Suprapubic skin (tissue), 4 donors: ENCODE measurements around the gene TSPAN19. TPM values are rescaled to one million over a fixed set of nuclear protein-coding genes. Genes with fewer than 3 reads are reported as not detected.

Experiments used
- DNase-seq, 2 donors: peaks; one replicate each; pipeline ENCODE4 v3.0.0-alpha.2; 2019; ENCODE audit warnings: low spot score in 2 of 2
- H3K27ac ChIP-seq: fragments of 200-600 bp; sonication (generic); one replicate; pipeline ENCODE4 v1.5.1; 2019
- H3K27me3 ChIP-seq: fragments of 200-600 bp; sonication (generic); one replicate; pipeline ENCODE4 v1.5.1; 2019
- H3K36me3 ChIP-seq: fragments of 200-600 bp; sonication (generic); one replicate; pipeline ENCODE4 v1.5.1; 2019
- H3K4me1 ChIP-seq: fragments of 200-600 bp; sonication (generic); one replicate; pipeline ENCODE4 v1.5.1; 2019
- H3K4me3 ChIP-seq: fragments of 200-600 bp; sonication (generic); one replicate; pipeline ENCODE4 v1.5.1; 2019; ENCODE audit warnings: mild to moderate bottlenecking
- H3K9me3 ChIP-seq: fragments of 200-600 bp; sonication (generic); one replicate; pipeline ENCODE4 v1.5.1; 2019
- EP300 ChIP-seq: sonication (generic); formaldehyde crosslinking; IDR thresholded peaks from one replicate; pipeline ENCODE4 v1.6.1; 2017; ENCODE audit warnings: antibody characterized with exemption
- POLR2A ChIP-seq, 2 donors: fragments of 450-650 bp; IDR thresholded peaks; one replicate each; pipeline ENCODE4 v1.6.1; 2017; ENCODE audit warnings: antibody characterized with exemption in 2 of 2, mild to moderate bottlenecking in 2 of 2, moderate library complexity in 2 of 2
- POLR2AphosphoS5 ChIP-seq, 3 donors: sonication (generic); formaldehyde crosslinking; IDR thresholded peaks; one replicate each; pipeline ENCODE4 v1.6.1; 2017; ENCODE audit warnings: antibody characterized with exemption in 3 of 3
- WGBS: methylation state at CpG from one replicate; pipeline ENCODE4 v1.1.5; 2018; 5-methylcytosine and 5-hydroxymethylcytosine counted together
- total RNA-seq, 4 donors: library from RNA; depleted of rRNA; stranded (reverse); fragments of >200 nt; gene quantifications; one replicate each; pipeline ENCODE4 v1.1.0, GENCODE V29; 2016
- TF ChIP-seq, protein P1 (sequence below), 2 donors: fragments of 200-600 bp in 1 of 2; fragments of 450-650 bp in 1 of 2; sonication (generic) in 1 of 2; IDR thresholded peaks; one replicate each; pipeline ENCODE4 v1.5.1; 2016 to 2019; ENCODE audit warnings: antibody characterized with exemption in 2 of 2, mild to moderate bottlenecking in 1 of 2, moderate library complexity in 1 of 2

Gene TSPAN19
- total RNA-seq, 4 donors from 2014 or later = not detected

DNA sequence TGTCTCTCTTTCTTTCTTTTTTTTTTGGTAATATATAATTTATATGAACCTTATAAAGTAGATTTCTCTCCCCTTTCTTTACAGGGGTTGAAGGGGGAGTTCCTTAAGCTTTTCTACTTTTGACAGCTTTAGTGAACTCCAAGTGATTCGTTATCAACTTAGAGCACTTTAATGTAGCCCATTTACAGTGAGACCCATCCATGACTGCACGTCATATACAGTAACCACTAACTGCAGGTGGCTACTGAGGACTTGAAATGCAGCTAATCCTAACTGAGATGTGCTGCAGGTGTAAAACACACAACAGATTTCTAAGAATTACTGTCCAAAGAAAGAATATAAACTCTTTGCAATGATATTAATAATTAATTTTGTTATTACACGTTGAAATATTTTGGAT lies 656 bp upstream of the TSPAN19 start:
- Histone ChIP-seq H3K4me1 (no peaks in the 10 kb centered on the region), H3K9me3 (no peaks in the 10 kb centered on the region), H3K27me3 (peaks cover 10% of the 10 kb centered on the region), H3K36me3 (no peaks in the 10 kb centered on the region), H3K27ac (no peak overlapping the region), H3K4me3 (peak overlapping the region; percentile 45)
- TF ChIP-seq EP300 (no peak), POLR2A (IDR thresholded peaks at IDR 0.05) (no peak), POLR2AphosphoS5 (IDR thresholded peaks at IDR 0.05) (no peak)
- TF ChIP-seq, protein P1, sequence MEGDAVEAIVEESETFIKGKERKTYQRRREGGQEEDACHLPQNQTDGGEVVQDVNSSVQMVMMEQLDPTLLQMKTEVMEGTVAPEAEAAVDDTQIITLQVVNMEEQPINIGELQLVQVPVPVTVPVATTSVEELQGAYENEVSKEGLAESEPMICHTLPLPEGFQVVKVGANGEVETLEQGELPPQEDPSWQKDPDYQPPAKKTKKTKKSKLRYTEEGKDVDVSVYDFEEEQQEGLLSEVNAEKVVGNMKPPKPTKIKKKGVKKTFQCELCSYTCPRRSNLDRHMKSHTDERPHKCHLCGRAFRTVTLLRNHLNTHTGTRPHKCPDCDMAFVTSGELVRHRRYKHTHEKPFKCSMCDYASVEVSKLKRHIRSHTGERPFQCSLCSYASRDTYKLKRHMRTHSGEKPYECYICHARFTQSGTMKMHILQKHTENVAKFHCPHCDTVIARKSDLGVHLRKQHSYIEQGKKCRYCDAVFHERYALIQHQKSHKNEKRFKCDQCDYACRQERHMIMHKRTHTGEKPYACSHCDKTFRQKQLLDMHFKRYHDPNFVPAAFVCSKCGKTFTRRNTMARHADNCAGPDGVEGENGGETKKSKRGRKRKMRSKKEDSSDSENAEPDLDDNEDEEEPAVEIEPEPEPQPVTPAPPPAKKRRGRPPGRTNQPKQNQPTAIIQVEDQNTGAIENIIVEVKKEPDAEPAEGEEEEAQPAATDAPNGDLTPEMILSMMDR (IDR thresholded peaks at IDR 0.05) = no peak
- no peak for DNase-seq
- 16% methylated on average over 3 of the region's 3 CpGs for WGBS

DNA sequence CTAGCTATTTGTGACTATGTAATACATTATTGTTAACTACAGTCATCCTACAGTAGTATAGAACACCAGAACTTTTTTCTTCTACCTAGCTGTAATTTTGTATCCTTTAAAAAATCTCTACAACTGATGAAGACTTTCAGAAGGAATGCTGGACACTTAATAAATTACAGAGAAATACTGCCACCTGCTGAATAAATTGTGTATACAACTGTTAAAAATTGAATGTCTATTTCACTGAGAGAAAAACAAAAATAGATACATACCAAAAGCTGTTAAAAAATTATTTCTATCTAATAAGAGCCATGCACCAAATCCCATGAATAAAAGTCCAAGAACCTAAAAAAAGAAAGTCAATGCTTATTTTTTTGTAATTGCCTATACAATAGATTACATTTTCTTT lies 6.6 kb downstream of the TSPAN19 start:
- Histone ChIP-seq H3K36me3 (no peaks in the 10 kb centered on the region), H3K9me3 (no peaks in the 10 kb centered on the region), H3K27ac (no peak overlapping the region), H3K4me3 (no peak overlapping the region), H3K4me1 (no peaks in the 10 kb centered on the region), H3K27me3 (peaks cover 5% of the 10 kb centered on the region)
- DNase-seq = no peak
- TF ChIP-seq, protein P1 (IDR thresholded peaks at IDR 0.05) = peak in 1 of 2 donors; percentile 37
- TF ChIP-seq POLR2A (IDR thresholded peaks at IDR 0.05) = no peak

DNA sequence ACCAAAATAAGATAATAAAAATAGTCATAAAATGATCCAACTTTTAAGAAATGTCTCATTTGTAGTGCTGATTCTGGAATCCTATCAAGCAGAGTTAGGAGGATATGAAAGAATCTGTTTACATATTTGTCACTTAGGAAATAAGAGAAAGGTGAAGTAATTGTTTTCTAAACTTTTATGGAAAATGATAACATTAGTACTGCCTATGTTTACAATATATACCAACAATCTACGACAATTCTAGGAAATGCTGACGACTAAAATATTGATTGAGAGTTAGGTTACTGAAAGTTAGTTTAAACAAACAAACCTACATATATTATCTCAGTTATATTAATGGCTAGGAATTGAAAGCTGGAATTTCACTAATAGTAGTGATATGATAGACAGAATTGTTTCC lies 18.0 kb downstream of the TSPAN19 start:
- Histone ChIP-seq H3K4me1 (no peaks in the 10 kb centered on the region), H3K4me3 (no peak overlapping the region), H3K9me3 (no peaks in the 10 kb centered on the region), H3K36me3 (no peaks in the 10 kb centered on the region), H3K27ac (no peak overlapping the region), H3K27me3 (no peaks in the 10 kb centered on the region)
- WGBS = 74% methylated on average over 2 of the region's 2 CpGs
- TF ChIP-seq POLR2AphosphoS5 (IDR thresholded peaks at IDR 0.05) (no peak), EP300 (no peak), POLR2A (IDR thresholded peaks at IDR 0.05) (no peak)
- TF ChIP-seq, protein P1 (IDR thresholded peaks at IDR 0.05) = no peak
- DNase-seq = no peak

DNA sequence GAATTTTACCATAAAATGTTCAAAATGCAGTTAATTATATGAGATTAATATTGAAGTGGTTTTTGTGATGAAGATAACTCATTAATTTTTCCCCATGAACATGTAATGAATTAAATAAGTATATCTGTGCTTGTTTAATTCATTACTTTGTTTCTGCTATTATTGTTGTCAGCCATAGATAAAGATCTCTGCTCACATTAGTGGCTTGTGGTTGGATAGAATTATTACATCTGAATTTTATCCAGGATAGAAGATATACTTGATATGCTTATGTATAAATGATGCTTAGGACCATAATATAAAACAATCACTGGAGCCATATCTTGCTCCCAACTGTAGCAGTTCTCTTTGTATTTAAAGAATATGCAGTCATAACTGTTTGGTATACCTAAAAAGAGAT lies 18.5 kb downstream of the TSPAN19 start:
- Histone ChIP-seq H3K27ac (no peak overlapping the region), H3K4me3 (no peak overlapping the region), H3K4me1 (no peaks in the 10 kb centered on the region), H3K36me3 (no peaks in the 10 kb centered on the region), H3K27me3 (no peaks in the 10 kb centered on the region), H3K9me3 (no peaks in the 10 kb centered on the region)
- DNase-seq = no peak
- TF ChIP-seq EP300 (no peak), POLR2A (IDR thresholded peaks at IDR 0.05) (no peak), POLR2AphosphoS5 (IDR thresholded peaks at IDR 0.05) (no peak)
- TF ChIP-seq, protein P1 (IDR thresholded peaks at IDR 0.05) = no peak

DNA sequence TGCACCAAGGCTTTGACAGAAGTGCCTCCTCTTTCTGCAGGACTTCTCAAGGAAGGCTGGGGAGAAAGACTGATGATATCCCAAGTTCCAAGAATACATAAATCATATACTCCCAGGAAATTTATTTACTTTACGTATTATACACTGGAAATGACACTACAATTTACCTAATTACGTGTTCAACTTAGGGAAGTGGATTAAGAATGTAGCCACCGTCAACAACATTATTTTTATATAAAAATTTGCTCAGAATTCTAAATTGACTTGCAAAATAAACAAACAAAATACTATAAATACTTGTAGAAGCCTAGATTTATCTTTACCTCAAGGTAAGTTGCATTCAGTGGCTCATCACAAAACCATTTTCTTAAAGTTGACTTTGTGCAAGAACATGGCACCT lies 18.9 kb downstream of the TSPAN19 start:
- no peak for DNase-seq
- 82% methylated on average over 3 of the region's 3 CpGs for WGBS
- no peaks in the 10 kb centered on the region for H3K36me3 ChIP-seq
- no peak overlapping the region for H3K27ac ChIP-seq
- TF ChIP-seq, protein P1 (IDR thresholded peaks at IDR 0.05) = no peak
- TF ChIP-seq EP300 (no peak), POLR2A (IDR thresholded peaks at IDR 0.05) (no peak)
- H3K4me1 ChIP-seq = no peaks in the 10 kb centered on the region
- H3K9me3 ChIP-seq = no peaks in the 10 kb centered on the region
- no peak overlapping the region for H3K4me3 ChIP-seq
- no peaks in the 10 kb centered on the region for H3K27me3 ChIP-seq
